T-helper 1 cell treated with Interleukin-12 subunit alpha and Interleukin-12 subunit beta and Interleukin-4 antibody, amounts not matched to agents 30 μg/mL and 1 μg/mL, for 36 hours (primary cell): ENCODE results near the gene CFAP410.

ENCODE experiments used
- H3K27ac Mint-ChIP-seq: one replicate; pipeline ENCODE4 v1.8.0; 2021; ENCODE audit warnings: mild to moderate bottlenecking, mixed read lengths
- H3K27me3 Mint-ChIP-seq: one replicate; pipeline ENCODE4 v1.8.0; 2021; ENCODE audit warnings: low read depth, mixed read lengths
- H3K36me3 Mint-ChIP-seq: one replicate; pipeline ENCODE4 v1.8.0; 2021; ENCODE audit warnings: low read depth, mixed read lengths
- H3K4me1 Mint-ChIP-seq: one replicate; pipeline ENCODE4 v1.8.0; 2021; ENCODE audit warnings: low read depth, mixed read lengths
- H3K4me3 Mint-ChIP-seq: one replicate; pipeline ENCODE4 v1.8.0; 2021; ENCODE audit warnings: mild to moderate bottlenecking, moderate library complexity, mixed read lengths
- H3K9me3 Mint-ChIP-seq: one replicate; pipeline ENCODE4 v1.8.0; 2021; ENCODE audit warnings: mixed read lengths

CFAP410 gene

DNA sequence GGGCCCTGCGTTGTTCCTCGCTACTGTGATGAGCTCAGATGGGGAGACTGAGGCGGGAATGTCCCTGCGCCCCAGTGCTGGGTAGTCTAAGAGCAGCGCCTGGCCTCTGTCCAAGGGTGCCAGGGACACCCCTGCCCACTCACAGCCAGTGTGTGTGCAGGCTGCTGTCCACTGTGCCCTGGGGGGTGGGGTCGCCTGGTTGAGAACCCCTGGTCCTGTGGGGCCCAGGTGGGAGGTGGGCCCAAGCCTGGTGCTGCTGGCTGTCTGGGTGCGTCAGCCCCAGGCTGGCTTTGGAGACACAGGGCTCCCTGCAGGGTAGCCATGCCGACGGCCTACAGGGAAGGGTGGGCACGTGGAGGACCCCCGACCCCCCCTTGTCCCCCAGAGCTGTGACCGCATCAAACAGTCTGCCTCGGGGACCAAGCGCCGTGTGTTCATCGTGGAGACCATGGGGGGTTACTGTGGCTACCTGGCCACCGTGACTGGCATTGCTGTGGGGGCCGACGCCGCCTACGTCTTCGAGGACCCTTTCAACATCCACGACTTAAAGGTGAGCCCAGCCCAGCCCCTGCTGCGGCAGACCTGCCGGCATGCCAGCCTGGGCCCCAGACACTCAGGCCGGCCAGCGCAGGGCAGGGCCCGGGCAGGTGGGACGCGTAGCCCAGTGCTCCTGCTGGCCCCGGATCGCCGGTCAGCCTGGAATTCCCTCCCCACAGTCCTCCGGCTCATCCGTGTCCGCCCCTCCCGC is 14.9 kb downstream of the CFAP410 start:
- no peak overlapping the region for H3K4me3 Mint-ChIP-seq
- no peaks in the 10 kb centered on the region for H3K4me1 Mint-ChIP-seq
- no peaks in the 10 kb centered on the region for H3K9me3 Mint-ChIP-seq
- peaks cover 5% of the 10 kb centered on the region for H3K36me3 Mint-ChIP-seq
- no peaks in the 10 kb centered on the region for H3K27me3 Mint-ChIP-seq
- H3K27ac Mint-ChIP-seq: no peak overlapping the region

DNA sequence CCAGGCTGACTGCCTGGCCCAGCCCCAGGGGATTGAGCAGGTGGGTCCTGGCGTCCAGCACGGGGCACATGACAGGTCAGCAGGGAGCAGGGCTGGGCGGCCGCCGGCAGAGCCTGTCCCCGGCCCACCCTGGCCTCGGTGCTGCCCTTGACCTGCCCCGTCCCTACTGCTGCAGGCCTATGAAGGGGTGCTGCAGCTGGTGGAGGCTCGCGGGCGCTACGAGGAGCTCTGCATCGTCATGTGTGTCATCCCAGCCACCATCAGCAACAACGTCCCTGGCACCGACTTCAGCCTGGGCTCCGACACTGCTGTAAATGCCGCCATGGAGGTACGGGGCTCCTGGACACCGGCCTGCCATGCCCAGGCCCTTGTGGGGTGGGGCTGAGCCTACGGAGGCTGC is 15.6 kb downstream of the CFAP410 start:
- H3K36me3 Mint-ChIP-seq: peaks cover 7% of the 10 kb centered on the region
- H3K9me3 Mint-ChIP-seq: no peaks in the 10 kb centered on the region
- H3K4me1 Mint-ChIP-seq: no peaks in the 10 kb centered on the region
- H3K27me3 Mint-ChIP-seq: no peaks in the 10 kb centered on the region
- H3K4me3 Mint-ChIP-seq: no peak overlapping the region
- H3K27ac Mint-ChIP-seq: no peak overlapping the region

DNA sequence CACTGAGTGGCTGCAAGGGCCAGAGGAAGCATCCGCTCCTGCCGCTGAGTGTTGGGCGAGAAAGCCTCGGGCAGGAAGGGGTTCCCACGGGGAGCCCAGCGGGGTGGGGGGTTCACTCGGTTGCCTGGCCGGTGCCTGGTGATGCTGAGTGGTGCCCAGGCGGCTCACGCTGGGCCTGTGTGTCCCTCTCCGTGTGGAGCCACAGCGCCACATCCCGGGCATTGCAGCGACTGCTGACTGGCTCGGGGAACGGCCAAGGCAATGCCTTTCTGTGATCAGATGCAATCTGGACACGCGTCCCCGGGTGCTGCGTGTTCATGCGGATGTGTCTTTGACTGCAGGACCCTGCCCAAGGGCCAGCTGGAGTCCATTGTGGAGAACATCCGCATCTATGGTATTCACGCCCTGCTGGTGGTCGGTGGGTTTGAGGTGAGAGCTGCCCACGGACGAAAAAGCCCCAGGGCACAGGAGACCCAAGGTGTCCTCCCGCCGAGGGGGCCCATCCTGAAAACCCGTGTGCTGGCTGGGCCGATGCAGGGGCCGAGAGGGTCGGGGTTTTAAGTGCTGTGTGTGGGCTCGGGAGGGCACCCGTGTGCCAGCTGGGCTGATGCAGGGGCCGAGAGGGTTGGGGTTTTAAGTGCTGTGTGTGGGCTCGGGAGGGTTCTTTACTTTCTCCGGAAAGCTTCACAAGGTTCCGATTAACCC is 16.4 kb downstream of the CFAP410 start:
- no peak overlapping the region for H3K4me3 Mint-ChIP-seq
- peaks cover 7% of the 10 kb centered on the region for H3K36me3 Mint-ChIP-seq
- no peaks in the 10 kb centered on the region for H3K4me1 Mint-ChIP-seq
- no peak overlapping the region for H3K27ac Mint-ChIP-seq
- H3K9me3 Mint-ChIP-seq: no peaks in the 10 kb centered on the region
- no peaks in the 10 kb centered on the region for H3K27me3 Mint-ChIP-seq

DNA sequence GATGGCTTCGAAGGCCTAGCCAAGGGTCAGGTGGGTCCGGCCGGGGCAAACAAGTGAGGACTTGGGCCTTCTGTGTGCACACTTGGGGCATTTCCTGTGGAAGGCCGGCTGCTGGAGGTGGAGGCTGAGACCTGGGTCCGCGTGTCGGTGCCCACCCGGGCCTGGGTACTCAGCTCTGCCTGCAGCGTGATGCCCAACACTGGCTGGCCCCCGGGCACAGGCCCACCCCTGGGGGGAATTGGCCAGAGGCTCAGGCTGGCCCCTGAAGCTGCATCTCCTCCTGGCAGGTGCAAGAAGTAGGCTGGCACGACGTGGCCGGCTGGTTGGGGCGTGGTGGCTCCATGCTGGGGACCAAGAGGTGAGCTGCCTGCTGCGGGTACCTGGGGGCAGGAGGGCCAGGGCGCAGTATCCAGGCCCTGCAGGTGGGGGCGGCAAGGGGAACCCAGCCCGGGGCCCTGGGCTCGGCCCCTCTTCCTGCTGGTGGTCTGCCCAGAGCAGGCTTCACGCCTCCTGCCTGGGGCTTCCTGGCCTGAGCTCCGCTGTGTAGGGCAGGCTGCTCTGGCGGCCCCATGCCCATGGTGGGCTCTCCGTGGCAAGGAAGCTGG is 17.2 kb downstream of the CFAP410 start:
- Mint-ChIP-seq H3K4me3 (no peak overlapping the region), H3K27me3 (no peaks in the 10 kb centered on the region), H3K9me3 (no peaks in the 10 kb centered on the region), H3K27ac (no peak overlapping the region), H3K36me3 (peaks cover 7% of the 10 kb centered on the region), H3K4me1 (no peaks in the 10 kb centered on the region)

DNA sequence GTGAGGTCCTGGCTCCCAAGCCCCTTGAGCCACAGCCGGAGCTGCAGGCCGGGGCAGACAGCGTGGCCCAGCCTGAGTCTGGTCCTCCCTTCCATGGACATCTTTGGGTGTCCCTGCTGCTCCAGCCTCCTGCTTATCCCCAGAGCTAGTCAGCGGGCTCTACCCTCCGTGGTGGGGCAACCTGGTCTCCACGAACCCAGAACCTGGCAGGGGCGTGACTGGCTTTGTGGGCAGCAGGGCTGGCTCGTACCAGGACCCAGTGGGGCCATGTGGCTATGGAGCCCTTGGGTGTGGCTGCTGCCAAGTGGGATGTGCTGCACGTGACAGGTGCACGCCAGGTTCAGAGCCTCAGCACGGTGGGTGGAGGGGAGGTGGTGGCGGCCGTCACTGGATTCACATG is 18.3 kb downstream of the CFAP410 start:
- Mint-ChIP-seq H3K27me3 (no peaks in the 10 kb centered on the region), H3K36me3 (peaks cover 11% of the 10 kb centered on the region), H3K27ac (no peak overlapping the region), H3K4me3 (no peak overlapping the region), H3K4me1 (no peaks in the 10 kb centered on the region), H3K9me3 (no peaks in the 10 kb centered on the region)

DNA sequence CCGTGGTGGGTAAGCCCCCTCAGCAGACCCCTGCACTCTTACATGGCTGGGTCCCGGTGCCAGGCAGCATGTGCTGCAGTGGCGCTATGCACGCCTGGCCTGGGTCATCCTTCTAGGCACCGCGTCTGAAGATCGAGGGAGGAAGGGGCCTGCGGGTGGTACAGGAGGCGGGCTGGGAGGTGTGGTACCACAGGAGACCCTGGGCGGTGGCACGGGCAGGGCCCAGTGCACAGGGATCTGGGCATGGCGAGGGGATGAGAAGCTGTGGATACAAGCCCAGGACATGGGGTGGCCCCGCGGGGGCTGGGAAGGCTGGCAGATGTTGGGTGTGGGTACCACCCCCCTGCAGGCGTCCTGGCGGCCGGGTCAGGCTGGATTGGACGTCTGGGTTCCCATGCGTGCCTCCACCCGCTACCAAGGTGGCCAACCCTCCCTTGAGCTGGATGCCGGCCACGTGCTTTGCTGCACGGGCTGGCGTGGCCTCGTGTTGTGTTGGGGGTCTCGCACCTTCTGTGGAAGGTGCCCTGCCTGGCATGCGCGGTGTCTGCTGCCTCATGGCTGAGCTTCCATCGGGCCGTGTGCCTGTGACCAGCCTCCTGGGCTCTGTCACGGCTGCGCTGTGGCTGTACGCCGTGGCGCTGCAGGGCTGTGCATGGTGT is 19.7 kb downstream of the CFAP410 start:
- Mint-ChIP-seq H3K4me1 (no peaks in the 10 kb centered on the region), H3K27ac (no peak overlapping the region), H3K9me3 (no peaks in the 10 kb centered on the region), H3K27me3 (no peaks in the 10 kb centered on the region), H3K36me3 (peaks cover 11% of the 10 kb centered on the region), H3K4me3 (no peak overlapping the region)

DNA sequence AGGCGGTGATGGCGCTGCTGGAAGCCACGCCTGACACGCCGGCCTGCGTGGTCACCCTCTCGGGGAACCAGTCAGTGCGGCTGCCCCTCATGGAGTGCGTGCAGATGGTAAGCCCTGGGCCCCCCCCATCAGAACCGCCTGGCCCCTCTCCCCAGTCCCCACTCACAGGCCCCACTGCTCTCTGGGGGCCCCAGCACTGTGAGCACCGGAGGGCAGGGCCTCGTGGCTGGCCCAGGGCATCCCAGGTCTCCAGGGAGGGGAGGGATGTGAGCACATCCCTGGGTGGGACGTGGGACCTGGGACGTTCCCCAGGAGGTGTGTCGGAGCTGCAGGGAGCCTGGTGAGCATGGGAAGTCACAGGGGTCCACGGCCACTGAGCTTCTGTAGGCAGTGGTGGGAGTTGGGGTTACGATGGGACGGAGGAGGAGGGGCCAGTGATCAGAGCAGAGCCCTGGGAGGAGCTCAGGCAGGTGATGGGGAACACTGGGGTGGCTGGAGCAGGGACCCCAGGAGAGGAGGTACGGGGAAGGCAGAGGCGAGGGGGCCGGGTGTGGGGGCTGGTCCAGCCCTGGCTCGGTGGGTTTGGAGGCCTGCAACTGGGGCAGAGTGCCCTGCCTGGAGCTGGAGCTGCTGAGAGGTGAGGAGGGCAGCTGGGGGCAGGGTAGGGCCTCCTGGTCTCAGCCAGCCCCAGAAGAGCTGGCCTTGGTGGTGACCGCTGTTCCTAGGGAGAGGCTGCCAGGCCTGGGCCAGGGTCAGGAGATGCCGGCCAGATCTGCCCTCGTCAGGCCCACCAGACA is 20.5 kb downstream of the CFAP410 start:
- H3K9me3 Mint-ChIP-seq: no peaks in the 10 kb centered on the region
- H3K36me3 Mint-ChIP-seq: peaks cover 11% of the 10 kb centered on the region
- H3K4me1 Mint-ChIP-seq: no peaks in the 10 kb centered on the region
- no peak overlapping the region for H3K27ac Mint-ChIP-seq
- no peak overlapping the region for H3K4me3 Mint-ChIP-seq
- H3K27me3 Mint-ChIP-seq: no peaks in the 10 kb centered on the region

DNA sequence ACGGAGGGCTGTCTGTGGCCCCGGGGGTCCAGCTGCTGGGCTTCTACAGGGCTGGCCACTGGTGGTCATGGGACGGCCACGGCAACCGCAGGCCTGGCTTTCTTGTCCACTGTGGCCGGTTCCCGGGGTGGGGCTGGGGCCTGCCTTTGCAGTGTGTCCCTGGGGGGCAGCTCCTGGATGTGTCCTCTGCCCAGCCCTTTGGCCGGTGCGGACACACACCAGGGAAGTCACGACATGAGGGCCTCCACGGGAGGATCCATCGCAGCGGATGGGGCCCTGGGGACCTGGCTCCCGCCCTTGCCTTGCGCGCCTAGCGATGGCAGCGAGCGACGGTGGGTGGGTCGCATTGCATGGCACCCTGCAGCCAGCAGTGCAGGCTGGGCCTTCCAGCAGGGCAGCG is 21.3 kb downstream of the CFAP410 start:
- Mint-ChIP-seq H3K4me1 (no peaks in the 10 kb centered on the region), H3K4me3 (no peak overlapping the region), H3K36me3 (peaks cover 8% of the 10 kb centered on the region), H3K27me3 (no peaks in the 10 kb centered on the region), H3K27ac (no peak overlapping the region), H3K9me3 (no peaks in the 10 kb centered on the region)

DNA sequence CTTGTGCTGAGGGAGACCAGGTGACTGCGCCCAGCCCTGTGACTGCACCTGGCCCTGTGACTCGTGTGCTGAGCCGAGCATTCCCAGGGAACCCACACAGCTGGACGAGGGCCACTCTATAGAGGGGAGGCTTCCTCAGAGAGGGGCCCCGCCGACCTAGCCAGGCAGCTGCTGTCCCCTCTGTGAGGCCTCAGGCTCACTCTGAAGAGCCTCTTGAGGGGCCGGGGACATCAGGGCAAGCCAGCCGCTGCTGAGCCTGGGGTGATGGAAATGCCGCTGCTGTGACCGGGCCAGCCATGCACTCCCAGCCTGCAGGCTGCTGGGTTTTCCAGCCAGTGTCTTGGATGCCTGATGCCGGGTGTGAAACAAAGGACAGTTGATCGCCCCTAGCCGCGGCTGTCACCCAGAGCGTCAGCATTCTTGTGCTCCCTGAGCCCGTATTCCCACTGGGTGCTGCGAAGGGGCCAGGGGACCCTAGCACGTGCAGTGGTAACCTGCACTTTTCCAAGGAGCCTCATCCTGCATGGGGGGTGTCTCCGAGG is 21.9 kb downstream of the CFAP410 start:
- Mint-ChIP-seq H3K4me3 (no peak overlapping the region), H3K36me3 (peaks cover 8% of the 10 kb centered on the region), H3K27ac (no peak overlapping the region), H3K4me1 (no peaks in the 10 kb centered on the region), H3K9me3 (no peaks in the 10 kb centered on the region), H3K27me3 (no peaks in the 10 kb centered on the region)

DNA sequence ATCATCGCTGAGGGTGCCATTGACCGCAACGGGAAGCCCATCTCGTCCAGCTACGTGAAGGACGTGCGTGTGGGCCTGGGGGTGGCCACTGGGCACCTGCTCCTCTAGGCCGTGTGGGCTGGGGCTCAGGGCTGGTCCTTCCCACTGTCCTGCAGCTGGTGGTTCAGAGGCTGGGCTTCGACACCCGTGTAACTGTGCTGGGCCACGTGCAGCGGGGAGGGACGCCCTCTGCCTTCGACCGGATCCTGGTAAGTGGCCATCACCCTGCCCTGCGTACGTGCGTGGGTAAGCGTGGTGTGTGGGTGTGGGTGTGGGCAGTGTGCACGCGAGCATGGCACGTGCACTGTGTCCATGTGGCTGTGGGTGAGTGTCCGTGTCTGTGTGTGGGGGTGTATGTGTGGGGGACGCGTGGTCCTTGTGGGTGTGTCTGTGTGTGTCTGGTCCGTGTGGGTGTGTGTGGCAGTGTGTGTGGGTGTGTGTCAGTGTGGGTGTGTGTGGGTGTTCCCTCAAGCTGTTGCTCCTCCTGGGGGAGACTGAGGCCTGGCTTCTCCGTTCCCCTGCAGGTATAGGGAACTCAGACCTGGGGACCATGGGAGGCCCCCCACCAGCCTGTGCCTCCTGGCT is 22.8 kb downstream of the CFAP410 start:
- no peaks in the 10 kb centered on the region for H3K4me1 Mint-ChIP-seq
- no peak overlapping the region for H3K4me3 Mint-ChIP-seq
- no peaks in the 10 kb centered on the region for H3K9me3 Mint-ChIP-seq
- H3K27ac Mint-ChIP-seq: no peak overlapping the region
- H3K36me3 Mint-ChIP-seq: peaks cover 9% of the 10 kb centered on the region
- no peaks in the 10 kb centered on the region for H3K27me3 Mint-ChIP-seq

DNA sequence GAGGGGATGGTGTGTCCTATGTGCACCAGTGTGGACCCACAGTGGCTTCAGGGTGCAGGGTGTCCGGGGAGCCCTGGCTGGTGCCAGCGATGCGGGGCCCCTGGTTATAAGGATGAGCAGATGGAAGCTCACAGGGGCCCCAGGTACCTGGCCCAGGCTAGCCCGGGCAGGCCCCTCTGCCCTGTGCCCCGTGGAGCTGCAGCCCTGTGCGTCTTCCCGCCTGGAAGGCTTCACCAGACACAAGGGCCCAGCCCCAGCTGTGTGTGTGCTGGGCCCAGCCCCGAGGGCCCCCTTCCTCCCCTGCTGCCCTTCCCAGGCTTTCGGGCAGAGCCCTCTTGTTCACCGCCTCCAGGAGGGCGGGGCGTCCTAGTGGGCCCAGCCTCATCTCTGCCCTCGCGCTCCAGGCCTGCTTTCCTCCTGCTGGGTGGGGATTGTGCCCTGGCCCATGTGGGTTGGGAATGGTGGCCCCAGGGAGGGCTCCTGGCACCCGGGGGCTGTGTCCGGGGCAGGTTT is 23.4 kb downstream of the CFAP410 start:
- no peaks in the 10 kb centered on the region for H3K9me3 Mint-ChIP-seq

DNA sequence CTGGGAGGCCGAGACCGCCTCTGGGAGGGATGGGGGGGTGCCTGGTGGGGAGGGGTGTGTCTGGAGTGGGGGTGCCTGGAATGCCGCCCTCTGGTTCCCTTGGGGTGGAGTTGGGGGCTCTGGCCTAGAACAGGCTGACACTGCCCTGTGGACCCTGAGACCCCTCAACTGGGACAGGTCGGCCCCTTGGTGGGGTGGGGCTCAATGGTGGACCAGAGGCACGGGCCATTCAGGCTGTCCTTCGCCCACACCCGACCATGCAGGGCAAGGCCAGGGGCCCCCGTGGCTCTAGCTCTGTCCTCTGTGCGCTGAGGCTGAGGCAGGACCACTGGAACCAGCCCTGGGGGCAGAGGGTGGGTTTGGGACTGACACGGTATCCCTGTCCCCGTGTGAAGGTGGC is 24.6 kb downstream of the CFAP410 start:
- no peak overlapping the region for H3K27ac Mint-ChIP-seq
- H3K9me3 Mint-ChIP-seq: no peaks in the 10 kb centered on the region
- no peak overlapping the region for H3K4me3 Mint-ChIP-seq
- H3K4me1 Mint-ChIP-seq: no peaks in the 10 kb centered on the region
- no peaks in the 10 kb centered on the region for H3K27me3 Mint-ChIP-seq
- H3K36me3 Mint-ChIP-seq: peaks cover 15% of the 10 kb centered on the region

More for the DNA sequence above, 23.4 kb downstream of the CFAP410 start:
- no peaks in the 10 kb centered on the region for H3K4me1 Mint-ChIP-seq
- H3K27me3 Mint-ChIP-seq: no peaks in the 10 kb centered on the region
- H3K27ac Mint-ChIP-seq: no peak overlapping the region
- no peak overlapping the region for H3K4me3 Mint-ChIP-seq
- peaks cover 15% of the 10 kb centered on the region for H3K36me3 Mint-ChIP-seq

DNA sequence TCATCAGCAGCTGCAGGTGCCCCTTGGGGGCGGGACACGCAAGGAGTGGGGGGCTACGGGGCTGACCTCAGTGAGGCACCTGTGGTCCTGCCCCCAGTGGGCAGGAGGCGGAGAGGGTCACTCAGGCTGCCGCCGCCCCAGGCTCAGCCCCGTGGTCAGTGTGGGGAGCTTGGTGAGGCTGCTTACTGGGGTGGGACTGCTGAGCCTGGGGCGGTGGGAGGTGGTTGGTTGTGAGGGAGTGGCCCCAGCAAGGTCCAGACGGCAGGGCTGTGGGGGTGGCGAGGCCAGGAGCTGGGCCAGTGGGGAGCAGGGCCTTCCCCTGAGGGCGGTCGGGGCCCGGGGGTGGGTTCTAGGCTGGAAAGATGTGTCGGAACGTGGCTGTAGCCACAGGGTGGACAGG is 25.1 kb downstream of the CFAP410 start:
- H3K27me3 Mint-ChIP-seq: no peaks in the 10 kb centered on the region
- H3K4me1 Mint-ChIP-seq: no peaks in the 10 kb centered on the region
- peaks cover 11% of the 10 kb centered on the region for H3K36me3 Mint-ChIP-seq
- H3K27ac Mint-ChIP-seq: no peak overlapping the region
- H3K9me3 Mint-ChIP-seq: no peaks in the 10 kb centered on the region
- H3K4me3 Mint-ChIP-seq: no peak overlapping the region
